ENCODE results near the gene ZFAND2A.

Gene ZFAND2A

DNA sequence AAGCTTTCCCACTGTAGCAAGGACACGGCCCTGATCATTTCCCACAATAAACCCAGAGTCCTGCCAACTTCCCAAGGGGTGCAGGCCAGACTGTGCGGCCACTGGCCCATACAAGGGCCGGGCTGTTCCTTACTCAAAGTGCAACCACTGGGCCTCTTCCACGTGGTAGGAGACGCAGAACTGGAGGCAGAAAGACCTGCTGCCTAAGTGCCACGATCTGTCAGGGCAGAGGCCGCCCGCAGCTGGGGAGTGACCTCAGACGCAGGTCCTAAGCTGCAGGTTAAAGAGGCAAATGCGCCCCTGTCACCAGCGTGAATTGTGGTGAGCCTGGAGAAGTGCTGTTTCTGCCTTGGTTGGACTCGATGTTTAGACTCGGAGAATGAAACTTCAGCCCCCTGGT lies 45.9 kb downstream of the ZFAND2A start:
- TF ChIP-seq ZNF384 (IDR thresholded peaks at IDR 0.05) = no peak
- ChIA-PET POLR2A (no interaction called here), CTCF (no interaction called here)
- DNase-seq (ENCODE audit: extremely low spot score) = no peak

DNA sequence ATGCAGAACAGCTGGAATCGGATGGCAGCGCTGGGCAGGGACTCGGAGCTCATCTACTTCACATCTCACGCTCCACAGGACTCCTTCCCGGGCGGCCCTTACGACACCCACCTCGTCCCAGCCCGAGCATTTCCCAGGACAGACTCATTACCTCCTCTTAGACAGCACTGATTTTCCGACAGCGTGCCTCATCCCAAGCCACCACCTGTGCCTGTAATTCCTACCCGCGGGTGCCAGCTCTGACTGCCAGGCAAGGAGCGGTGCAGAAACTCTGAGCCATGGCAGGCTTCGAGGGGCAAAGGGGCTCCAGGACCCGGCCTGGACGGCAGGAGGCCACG lies 46.5 kb downstream of the ZFAND2A start:
- TF ChIP-seq ZNF384 (IDR thresholded peaks at IDR 0.05) (no peak), BHLHE40 (IDR thresholded peaks at IDR 0.05; ENCODE audit: borderline replicate concordance) (no peak), ELF4 (IDR thresholded peaks at IDR 0.05) (no peak)
- POLR2A ChIA-PET = no interaction called here
- no peak for DNase-seq (ENCODE audit: extremely low spot score)
- CTCF ChIA-PET = no interaction called here

DNA sequence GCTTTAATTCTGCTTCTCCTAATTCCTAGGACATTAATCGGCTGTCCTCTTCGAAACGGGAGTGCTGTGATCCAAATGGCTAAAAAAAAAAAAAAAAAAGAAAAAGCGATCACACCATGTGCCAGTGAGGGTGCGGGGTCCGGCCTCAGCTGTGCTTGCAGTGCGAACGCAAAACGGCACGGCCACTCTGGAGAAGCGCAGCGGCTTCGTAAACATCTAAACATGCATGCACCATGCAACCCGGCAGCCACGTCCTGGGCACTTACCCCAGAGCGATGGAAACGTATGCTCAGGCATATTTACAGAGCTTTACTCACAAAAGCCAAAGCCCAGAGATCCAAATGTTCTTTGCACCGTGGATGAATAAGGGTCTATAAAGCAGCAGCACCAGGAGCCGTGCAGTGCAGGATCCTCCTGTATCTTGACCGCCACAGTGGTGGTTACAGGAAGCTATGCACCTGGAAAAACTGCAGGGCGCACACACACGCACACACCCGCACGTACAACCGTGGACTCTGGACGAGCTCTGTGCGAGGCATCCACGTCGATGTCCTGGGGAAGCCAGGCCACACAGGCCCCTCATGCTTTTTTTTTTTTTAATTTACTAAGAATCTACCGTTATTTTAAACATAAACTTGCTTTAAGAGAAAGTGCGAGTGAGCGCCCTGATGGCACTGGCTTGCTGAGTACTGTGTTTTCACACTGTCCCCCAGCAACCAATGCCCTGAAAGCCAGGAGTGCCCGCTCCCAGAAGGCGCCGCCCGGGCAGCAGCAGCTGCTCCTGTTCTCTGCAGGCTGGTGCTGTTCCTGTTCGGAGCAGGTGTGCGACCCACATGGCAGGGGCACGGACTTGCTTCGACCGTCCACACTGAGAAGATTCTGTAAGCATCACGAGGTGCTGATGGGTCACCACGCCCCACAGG lies 47.1 kb downstream of the ZFAND2A start:
- ChIA-PET CTCF (no interaction called here), POLR2A (interaction anchor here (0.7 kb wide), 1 partner anchor 519 kb away, joined by 3 read pairs; no protein-coding TSS in a partner anchor)
- DNase-seq (ENCODE audit: extremely low spot score) = no peak
- TF ChIP-seq FOXA1 (IDR thresholded peaks at IDR 0.05) (no peak), FOXM1 (IDR thresholded peaks at IDR 0.05; ENCODE audit: borderline replicate concordance) (no peak), L3MBTL2 (conservative IDR thresholded peaks at IDR 0.05) (no peak), NFRKB (IDR thresholded peaks at IDR 0.05) (no peak), ELF4 (IDR thresholded peaks at IDR 0.05) (no peak), LEF1 (IDR thresholded peaks at IDR 0.05; ENCODE audit: borderline replicate concordance) (no peak), ZNF384 (IDR thresholded peaks at IDR 0.05) (no peak), ARNT (IDR thresholded peaks at IDR 0.05) (no peak)

DNA sequence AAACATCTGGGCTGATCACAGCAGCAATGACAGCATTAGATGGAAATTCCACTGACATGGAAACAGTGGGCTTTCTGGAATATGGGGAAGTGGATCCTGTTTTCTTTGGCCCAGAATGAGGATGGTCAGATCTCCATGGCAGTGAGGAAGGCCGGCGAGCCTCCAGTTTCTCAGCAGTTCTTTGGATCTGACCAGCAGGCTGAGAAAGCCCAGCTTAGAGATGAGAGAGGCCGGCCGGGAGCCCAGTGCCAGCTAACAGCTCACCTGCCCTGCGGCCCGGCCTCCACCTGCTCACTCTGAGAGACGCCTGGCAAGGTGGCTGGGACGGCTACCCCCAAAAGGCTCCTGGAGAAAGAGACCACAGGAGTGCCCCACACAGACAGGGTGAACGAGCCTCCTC lies 47.9 kb downstream of the ZFAND2A start:
- TF ChIP-seq ZNF384 (IDR thresholded peaks at IDR 0.05) (no peak), LEF1 (IDR thresholded peaks at IDR 0.05; ENCODE audit: borderline replicate concordance) (no peak), SP1 (IDR thresholded peaks at IDR 0.05) (no peak), ARNT (IDR thresholded peaks at IDR 0.05) (no peak), FOXA1 (IDR thresholded peaks at IDR 0.05) (no peak), BHLHE40 (IDR thresholded peaks at IDR 0.05; ENCODE audit: borderline replicate concordance) (no peak), ELF4 (IDR thresholded peaks at IDR 0.05) (no peak), FOXM1 (IDR thresholded peaks at IDR 0.05; ENCODE audit: borderline replicate concordance) (no peak), CTBP1 (IDR thresholded peaks at IDR 0.05; ENCODE audit: borderline replicate concordance) (no peak), SUZ12 (IDR thresholded peaks at IDR 0.05) (no peak)
- TF ChIP-seq, protein P1, sequence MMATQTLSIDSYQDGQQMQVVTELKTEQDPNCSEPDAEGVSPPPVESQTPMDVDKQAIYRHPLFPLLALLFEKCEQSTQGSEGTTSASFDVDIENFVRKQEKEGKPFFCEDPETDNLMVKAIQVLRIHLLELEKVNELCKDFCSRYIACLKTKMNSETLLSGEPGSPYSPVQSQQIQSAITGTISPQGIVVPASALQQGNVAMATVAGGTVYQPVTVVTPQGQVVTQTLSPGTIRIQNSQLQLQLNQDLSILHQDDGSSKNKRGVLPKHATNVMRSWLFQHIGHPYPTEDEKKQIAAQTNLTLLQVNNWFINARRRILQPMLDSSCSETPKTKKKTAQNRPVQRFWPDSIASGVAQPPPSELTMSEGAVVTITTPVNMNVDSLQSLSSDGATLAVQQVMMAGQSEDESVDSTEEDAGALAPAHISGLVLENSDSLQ (IDR thresholded peaks at IDR 0.05) = no peak
- ChIA-PET POLR2A (interaction anchor here (0.7 kb wide), 1 partner anchor 518 kb away, joined by 3 read pairs; no protein-coding TSS in a partner anchor), CTCF (no interaction called here)
- DNase-seq (ENCODE audit: extremely low spot score) = no peak

DNA sequence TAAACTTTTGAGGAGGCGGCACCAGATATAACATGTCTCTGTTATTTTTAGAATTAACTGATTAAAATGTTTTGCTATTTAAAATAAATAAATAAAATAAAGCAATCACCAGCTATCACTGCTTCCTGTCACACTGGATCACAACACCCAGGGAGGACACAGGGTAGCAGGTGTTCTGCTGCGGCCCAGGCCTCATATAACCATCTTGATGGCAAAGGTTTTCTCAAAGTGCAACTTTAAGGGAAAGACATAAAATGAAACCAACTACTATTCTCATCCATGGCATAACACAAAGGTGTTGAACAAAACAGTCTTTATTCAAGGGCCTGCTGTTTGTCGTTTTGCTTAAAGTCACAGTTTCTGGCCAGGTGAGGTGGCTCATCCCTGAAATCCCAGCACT lies 48.8 kb downstream of the ZFAND2A start:
- POLR2A ChIA-PET = no interaction called here
- CTCF ChIA-PET = interaction anchor here (0.7 kb wide), 1 partner anchor 12 kb away, joined by 4 read pairs; no protein-coding TSS in a partner anchor
- DNase-seq (ENCODE audit: extremely low spot score) = no peak
- no peak for TF ChIP-seq BHLHE40 (IDR thresholded peaks at IDR 0.05; ENCODE audit: borderline replicate concordance)
- no peak for TF ChIP-seq ARNT (IDR thresholded peaks at IDR 0.05)
- no peak for TF ChIP-seq L3MBTL2 (conservative IDR thresholded peaks at IDR 0.05)
- TF ChIP-seq SP1 (IDR thresholded peaks at IDR 0.05) = no peak
- TF ChIP-seq SUZ12 (IDR thresholded peaks at IDR 0.05) = no peak
- no peak for TF ChIP-seq CTBP1 (IDR thresholded peaks at IDR 0.05; ENCODE audit: borderline replicate concordance)
- no peak for TF ChIP-seq LEF1 (IDR thresholded peaks at IDR 0.05; ENCODE audit: borderline replicate concordance)
- TF ChIP-seq, protein P1 (IDR thresholded peaks at IDR 0.05) = no peak

DNA sequence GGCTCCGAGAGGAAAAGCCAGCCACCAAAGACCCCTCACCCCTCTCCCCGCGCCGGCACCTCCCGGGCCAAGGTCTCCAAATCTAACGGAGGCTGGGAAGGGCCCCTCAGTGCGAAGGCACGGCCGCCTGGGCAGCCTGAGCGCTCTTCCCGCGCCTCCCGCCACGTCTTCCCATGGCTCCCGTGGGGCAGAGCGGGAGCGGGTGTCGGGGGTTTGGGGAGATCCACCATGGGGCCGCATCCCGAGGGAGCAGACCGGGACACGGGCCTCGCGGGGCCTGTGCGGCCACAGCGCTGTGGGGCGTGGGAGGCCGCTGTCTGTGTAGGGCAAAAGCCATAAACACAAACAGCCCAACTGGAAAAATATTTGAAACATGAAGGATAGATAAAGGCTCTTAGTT lies 49.6 kb downstream of the ZFAND2A start:
- POLR2A ChIA-PET = no interaction called here
- TF ChIP-seq, protein P1 (IDR thresholded peaks at IDR 0.05) = no peak
- no peak for TF ChIP-seq CTBP1 (IDR thresholded peaks at IDR 0.05; ENCODE audit: borderline replicate concordance)
- no peak for TF ChIP-seq ARNT (IDR thresholded peaks at IDR 0.05)
- TF ChIP-seq ZNF384 (IDR thresholded peaks at IDR 0.05) = no peak
- TF ChIP-seq SUZ12 (IDR thresholded peaks at IDR 0.05) = no peak
- TF ChIP-seq SP1 (IDR thresholded peaks at IDR 0.05) = no peak
- no peak for TF ChIP-seq FOXK2 (IDR thresholded peaks at IDR 0.05)
- TF ChIP-seq ELF4 (IDR thresholded peaks at IDR 0.05) = no peak
- TF ChIP-seq FOXA1 (IDR thresholded peaks at IDR 0.05) = no peak
- TF ChIP-seq TARDBP (IDR thresholded peaks at IDR 0.05) = no peak
- TF ChIP-seq HDGF (IDR thresholded peaks at IDR 0.05; ENCODE audit: borderline replicate concordance) = no peak
- TF ChIP-seq LEF1 (IDR thresholded peaks at IDR 0.05; ENCODE audit: borderline replicate concordance) = no peak
- CTCF ChIA-PET = interaction anchor here (0.7 kb wide), 1 partner anchor 28 kb away, joined by 3 read pairs; a partner anchor contains a TSS
- no peak for DNase-seq (ENCODE audit: extremely low spot score)

All from HEK293T (cell line).